ENCODE results near the gene AGBL1.

The AGBL1 gene

DNA sequence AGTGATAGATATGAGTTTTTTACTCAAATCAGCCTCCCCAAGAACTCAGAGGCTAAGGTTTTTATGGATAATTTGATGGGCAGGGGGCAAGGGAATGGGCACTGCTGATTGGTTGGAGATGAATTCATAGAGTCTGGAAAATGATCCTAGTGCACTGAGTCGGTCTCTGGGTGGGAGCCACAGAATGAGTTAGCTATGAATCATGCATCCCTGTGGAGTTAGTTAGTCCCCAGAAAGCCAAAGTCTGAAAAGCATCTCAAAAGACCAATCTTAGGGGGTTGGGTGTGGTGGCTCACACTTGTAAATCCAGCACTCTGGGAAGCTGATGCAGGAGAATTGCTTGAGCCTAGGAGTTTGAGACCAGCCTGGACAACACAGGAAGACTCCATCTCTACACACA lies 516.1 kb downstream of the AGBL1 start:
- DNase-seq, result no peak

DNA sequence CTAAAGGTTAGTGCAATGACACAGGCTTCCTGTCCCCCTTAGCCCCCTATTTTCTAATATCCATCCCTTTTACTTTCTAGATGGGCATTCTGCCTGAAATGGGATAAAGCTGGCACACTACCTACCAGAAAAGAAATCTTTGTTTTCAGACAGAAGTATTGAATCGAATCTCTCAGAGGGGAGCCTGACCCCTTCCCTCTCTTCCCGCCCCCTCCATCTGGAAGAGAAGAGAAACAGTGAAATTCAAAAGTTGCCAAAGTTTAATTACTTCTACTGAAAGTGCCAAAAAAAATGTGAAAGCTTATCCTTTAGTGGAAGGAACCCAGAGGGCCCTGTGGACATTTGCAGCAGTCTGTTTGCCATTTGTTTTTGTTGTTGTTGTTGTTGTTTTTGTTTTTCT lies 523.8 kb downstream of the AGBL1 start:
- DNase-seq, result no peak

DNA sequence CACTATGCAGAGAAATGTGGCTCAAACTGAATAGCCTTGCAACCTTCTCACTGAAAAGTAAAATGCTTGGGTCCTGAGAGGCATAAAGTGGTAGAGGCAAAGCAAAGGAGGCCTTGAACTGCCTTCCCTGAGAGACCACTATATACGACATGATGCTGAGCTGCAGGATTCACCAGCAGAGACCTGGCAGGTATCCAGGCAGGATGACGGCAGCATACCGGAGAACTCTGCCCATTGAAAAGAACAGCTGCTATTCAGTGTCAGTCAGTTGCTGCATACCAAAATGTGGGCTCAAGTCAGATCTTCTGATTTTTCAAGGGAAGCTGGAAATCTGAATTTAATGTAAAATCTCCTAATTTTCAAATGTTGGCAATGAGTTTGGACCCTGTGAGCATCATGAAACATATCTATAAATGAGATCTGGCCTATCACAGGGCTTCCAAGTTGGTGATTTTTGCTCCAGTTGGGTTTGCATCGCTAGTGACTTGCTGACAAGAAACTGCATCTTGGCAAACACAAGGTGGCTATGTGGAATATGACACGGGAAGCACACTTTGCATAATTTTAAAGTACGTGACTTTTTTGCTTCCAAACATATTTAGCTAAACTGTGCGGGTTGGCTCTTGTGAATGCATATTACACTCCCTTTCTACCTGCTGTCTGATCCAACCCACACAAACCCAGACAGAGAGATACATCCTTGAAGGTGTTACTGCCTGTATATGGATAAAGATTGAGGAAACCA lies 529.0 kb downstream of the AGBL1 start:
- DNase-seq, result no peak

DNA sequence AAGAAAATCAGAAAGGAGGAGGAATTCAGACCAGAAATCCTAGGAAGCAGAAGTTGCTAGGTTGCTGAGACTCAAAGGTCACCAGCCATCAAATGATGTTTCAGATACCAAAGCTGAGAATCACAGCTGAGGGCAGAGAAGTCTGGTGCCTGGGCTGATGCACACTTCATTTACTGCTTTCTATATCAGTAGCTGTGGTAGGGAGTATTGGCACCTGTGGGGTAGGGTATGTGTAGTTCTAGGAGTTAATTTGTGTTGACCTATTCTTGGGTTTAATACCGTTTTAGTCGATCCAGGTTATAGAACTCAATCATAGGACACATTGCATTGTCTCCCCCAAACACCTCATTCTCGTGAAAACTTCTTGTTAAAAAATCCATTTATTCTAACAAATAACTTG lies 529.6 kb downstream of the AGBL1 start:
- no peak for DNase-seq

DNA sequence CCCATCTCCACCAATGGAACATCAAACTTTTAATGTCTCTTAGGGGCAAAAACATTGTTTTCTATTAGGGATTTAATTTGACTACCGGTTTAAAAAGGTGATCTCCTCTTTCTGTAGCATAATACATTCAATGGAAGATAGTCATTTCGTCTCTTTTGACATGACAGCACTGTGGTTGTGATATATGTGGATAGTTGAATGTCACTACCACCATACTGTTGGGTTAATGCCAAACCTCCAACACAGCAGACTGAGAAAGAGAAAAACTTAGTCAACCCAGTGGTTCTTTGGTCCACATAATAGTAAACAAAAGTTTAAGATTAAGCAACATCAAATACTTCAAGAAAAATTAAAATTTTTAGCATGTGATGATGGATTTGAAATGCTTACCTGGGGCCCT lies 530.4 kb downstream of the AGBL1 start:
- DNase-seq, result no peak

DNA sequence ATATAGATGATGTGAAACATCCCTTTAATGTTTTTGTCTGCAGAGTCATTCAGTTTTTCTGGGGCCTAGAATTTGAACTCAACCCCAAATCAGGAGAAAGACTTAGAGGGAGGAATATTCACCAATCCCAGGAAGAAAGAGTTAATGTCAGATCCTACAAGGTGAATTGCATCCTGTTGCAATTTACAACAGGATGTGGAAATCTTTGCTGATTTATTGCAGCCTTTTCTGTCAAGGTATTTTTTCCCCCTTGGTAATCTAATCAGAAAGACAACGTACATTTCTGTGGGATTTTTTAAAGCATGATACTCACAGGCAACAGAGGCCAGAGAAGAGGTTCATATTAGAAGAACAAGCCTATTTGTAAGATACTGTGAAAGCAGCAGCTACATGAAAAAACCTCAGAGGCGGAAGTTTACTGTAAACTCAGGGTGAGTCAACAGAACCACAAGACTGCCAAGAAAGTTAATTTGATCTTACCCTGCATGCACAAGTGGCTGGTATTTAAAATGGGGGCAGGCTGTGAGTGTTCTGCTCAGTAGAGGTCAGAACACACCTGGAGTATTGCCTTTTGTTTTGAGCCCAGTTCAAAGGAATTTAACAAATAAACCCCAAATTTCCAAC lies 531.9 kb downstream of the AGBL1 start:
- DNase-seq, result no peak

DNA sequence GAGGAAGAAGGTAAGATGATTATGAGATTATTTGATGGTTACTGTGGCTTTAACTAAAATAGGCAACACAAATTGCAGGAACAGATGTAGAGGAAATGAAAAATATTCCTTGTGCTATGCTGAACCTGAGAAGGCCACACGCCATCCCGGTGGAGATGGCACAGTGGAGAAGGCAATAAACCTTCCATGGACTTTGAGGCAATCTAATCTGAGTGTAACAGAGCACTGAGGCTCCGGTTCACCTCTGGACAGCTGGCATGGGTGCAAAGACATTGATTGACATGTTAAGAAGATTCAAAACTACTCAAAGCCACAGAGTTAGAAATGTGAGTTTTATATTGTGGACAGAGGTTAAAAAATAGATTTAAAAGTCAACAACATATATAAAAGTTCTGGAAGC lies 535.7 kb downstream of the AGBL1 start:
- DNase-seq, result no peak

DNA sequence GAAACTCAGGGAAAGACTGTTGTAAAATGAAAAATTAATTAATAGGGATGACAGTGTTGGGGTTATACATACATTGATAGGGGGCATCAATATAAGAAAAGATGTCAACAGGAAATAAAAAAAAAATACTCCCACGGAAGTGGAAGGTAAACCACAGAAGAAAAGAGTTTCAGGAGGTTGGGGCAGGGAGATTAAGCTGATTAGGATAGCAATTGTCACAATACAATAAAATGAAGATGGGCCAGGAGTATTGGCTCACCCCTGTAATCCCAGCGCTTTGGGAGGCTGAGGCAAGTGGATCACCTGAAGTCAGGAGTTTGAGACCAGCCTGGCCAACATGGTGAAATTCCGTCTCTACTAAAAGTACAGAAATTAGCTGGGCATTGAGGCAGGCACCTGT lies 536.1 kb downstream of the AGBL1 start:
- no peak for DNase-seq

DNA sequence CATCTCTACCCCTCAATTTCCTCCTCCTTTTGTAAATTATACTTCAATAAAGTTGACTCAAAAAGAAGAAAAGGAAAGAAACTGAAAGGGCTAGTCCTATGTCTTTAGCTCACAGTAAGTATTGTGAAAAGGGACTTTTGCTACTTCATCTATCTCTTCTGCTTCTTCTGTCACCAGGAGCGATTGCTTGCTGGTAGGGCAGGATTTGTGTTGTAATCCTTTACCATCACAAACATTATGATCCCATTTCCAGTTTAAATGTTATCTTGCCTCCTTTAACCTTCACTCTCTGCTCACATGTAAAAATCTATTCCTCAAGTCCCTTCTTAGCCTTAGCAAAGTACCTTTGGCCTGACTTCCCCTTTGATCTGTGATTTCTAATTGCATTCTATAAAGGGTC lies 537.1 kb downstream of the AGBL1 start:
- DNase-seq, result no peak

DNA sequence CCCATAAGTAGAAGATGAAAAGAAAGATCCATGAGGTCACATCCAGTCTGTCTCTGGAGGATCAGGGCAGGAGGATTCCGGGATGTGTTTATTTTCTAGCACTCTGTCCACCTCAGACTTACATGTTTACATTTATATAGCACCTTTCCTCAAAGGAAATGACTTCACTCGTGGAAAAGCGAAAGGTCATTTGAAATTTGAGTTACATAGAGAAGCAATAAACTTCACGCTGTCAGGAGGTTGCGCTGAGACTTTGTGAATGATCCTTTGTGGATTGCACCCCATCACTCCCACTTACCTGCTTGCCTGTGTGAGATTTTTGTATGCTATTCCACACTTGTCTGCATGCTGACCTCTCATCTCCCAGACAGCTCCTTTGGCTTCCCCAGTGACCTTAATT lies 540.5 kb downstream of the AGBL1 start:
- DNase-seq, result no peak

DNA sequence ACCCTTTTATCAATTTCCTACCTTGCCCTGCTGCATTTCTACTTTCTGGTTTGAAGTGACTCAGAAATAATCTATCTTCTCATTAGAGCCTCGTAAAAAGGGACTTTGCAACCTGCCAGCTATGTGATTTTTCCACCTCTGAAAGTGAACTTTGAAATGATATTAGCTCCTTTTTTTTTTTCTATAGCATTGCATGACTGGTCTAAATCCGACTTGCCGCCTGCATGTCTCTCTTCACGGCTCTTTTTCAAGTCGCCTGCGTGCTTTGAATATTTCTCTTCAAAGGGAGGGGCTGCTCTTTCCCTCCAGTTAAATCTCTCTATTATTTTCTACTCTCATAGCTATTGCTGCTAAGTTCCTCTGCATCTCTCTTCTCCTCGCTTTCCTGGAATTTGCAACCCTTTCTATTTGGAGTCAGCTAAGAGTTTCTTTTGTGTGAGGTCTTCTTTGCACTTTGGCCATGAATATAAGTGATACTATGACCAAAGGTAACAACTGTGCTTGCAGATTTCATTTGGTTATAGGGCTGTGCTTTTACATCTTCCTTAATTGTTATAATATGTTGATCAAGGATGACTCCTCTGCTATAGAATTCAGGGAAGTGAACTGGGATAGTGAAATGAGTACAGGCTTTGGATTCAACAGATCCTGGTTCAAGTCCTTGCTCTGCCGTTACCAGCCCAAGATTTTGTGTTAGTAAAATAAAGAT lies 541.1 kb downstream of the AGBL1 start:
- DNase-seq, result no peak

DNA sequence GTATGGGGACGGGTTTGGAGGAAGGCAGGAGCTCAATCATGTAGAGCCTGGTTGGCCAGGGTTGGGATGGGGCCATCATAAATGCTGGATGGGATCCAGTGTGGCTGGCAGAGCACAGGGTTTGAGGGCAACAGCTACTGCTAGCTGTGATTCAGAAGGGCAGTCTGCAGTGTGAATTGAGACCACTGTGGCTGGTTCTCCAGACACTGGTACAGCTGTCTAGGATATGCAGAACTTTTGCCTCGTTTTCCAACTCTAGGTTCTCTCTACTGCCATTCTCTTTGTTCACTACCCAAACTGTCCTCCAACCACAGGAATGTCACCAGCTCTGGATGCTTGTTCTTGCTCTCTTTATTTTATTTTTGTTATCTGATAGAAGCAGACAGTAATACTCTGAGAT lies 543.6 kb downstream of the AGBL1 start:
- no peak for DNase-seq

DNA sequence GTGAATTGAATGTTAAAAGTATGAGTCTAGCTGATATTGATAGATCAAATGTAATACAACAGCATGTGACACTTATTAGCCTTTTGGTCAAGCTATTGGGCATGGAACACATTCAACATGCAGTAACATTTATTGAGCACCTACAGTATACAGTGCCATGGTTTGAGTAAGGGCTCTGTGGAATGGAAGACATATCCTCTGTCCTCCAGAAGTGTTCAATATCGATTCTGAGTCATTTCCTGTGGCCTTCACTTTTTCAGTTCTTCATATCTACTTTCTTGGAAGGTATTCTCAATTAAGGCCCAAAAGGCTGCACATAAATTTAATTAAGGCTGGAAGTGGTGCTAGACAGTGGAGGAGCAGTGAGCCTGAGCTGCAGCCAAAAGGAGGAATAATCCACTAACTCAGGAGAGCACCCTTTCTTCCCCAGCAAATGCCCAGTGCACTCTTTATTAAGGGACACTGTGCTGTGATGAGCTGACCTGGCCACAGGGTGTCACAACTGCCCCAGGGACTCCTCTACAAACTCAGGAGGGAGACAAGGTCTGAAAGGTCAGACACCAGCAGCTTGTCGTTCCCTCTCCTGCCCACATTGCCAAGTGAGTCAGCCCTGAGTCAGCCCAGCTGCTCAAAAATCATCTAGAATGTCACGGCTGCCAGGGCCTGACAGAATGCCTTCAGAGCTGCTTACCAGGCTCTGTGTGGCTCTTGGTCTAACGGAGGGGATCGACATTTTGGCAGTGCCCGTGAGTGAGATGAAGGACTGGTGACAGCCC lies 544.8 kb downstream of the AGBL1 start:
- peak; percentile 22 for DNase-seq

DNA sequence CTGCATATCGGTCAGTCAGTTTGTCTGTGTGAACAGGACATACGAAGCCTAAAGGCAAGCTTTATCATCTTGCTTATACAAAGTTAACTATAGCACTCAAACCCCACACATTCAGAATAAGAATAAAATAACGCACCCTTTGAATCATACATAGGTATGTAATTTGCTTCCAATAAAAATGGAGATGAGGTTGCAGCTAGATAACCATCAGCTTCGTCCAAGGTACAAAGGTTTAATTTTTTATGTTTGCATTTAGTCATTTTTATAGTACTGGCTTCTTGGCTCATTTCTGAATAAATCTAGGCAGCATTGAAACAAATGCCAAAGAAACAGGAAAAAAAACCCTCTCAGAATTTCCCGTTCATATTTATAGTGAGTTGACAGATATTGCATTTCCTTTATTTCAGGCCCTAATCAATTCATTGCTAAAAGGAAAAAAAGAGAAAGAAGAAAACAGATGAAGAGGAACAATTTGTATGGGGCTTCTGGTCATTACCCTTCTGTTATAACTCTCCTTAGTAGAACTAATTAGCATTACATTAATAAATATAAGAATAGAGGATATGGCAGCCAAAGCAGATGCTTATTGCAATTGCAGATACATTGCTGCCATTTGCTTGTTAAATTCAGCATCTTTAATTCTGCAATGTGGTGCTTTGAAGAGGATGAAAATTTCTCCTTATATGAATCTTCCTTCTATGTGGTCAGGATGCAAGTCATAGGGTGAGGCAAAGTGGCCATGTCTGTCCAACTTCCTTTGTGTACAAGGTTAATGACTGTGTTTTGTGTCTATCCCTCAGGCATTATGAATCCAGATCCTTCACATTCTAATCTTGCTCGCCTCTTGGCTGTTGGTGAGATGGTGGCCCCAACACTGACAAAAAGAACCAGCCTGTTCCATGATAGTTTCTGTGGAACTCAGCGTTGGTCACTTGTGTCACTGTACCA lies 550.0 kb downstream of the AGBL1 start:
- DNase-seq, result no peak

DNA sequence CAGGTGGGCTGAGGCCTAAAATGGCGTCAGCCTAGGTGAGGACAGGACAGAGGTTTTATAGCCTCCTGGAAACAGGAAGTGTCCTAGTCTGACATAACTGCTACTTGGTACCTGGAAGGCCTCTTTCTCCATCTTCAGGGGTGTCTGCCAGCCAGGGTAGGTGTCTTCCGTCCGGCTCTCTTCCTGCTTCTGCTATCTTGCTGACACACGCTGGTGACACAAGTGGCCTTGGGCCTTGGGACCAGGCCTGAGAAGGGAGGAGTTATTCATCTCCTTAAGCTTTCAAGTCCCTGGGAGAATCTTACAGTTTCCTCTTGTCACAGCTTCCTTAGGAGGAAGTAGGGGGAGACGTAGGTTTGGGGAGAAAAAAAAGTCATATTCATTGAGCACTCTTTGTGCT lies 551.3 kb downstream of the AGBL1 start:
- no peak for DNase-seq

DNA sequence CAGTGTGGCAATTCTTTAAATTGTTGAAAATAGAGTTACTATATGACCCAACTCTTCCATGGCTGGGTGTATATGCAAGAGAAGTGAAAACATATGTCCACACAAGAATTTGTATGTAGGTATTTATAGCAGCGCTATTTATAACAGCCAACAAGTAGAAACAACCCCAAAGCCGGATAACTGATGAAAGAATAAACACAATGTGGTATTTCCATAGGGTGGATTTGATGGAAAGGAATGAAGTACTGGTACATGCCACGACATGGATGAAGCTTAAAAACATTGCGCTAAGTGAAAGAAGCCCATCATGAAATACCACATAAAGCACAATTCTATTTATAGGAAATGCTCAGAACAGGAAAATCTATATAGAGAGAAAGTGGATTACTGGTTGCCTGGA lies 554.5 kb downstream of the AGBL1 start:
- DNase-seq, result no peak

DNA sequence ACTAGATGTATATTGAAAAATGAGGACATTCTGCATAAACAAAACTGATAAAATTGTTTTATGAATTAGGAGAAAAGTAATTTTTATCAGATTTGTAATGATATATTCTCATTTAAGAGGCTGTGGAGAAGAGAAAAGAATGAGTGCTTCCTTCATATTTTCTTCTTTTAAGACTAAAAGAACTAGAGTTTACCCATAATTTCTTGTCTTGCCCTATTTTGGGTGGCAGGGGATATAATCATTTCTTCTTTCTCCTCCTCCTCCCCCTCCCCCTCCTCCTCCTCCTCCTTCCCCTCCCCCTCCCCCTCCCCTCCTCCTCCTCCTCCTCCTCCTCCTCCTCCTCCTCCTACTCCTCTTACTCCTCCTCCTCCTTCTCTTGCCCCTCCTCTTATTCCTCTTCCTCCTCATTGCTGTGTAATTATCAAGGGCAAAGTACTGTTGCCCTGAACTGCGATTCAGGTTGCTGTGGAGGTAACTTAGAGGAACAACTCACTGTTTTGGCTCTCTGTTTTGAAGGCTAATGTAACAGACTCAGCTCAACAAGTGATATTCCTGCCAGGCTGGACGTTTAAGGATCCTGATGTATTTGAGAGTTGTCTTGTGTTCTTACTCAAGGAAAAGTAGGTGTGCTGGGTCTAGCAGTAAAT lies 555.4 kb downstream of the AGBL1 start:
- DNase-seq, result no peak

DNA sequence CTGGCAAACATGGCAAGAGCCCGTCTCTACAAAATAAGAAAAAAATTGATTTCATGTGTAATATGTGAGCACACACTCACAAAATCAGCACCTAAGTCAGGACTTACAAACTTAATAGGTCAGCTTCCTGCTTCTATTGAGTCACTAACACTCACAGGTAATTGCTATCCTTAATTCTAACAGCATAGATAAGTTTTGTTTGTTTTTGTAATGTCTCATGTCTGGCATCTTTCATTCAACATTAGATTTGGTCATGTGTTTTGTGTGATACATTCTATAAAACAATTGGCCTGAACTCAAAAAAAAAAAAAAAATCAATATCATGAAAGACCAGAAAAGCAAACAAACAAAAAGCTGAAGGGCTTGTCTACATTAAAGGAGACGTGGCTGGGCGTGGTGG lies 564.7 kb downstream of the AGBL1 start:
- no peak for DNase-seq

DNA sequence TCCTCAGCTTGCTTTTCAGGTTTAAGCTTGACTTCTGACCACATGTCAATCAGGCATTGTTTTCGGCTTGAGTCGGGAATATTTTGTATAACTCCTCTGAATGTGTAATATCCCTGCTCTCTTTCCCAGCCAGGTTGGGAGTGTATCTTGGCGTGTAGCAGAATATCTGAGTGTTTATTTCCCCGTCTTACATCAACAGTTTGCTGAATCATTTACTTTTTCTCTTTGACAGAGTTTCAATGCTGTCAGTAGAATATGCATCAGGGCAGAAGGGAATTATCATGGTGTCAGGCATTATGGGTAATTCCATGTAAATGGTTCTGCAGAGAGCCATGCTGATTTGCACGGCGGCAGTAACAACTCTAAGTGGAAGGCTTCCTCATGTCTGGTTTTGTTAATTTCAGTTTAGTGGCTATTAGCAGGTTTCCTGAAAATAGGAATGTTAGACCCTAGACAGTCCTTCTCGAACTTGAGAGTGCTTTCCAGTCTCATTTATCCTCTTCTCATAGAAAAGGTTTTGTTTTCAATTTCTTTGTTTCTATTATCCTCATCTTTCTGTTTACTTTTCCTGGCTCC lies 566.3 kb downstream of the AGBL1 start:
- no peak for DNase-seq

DNA sequence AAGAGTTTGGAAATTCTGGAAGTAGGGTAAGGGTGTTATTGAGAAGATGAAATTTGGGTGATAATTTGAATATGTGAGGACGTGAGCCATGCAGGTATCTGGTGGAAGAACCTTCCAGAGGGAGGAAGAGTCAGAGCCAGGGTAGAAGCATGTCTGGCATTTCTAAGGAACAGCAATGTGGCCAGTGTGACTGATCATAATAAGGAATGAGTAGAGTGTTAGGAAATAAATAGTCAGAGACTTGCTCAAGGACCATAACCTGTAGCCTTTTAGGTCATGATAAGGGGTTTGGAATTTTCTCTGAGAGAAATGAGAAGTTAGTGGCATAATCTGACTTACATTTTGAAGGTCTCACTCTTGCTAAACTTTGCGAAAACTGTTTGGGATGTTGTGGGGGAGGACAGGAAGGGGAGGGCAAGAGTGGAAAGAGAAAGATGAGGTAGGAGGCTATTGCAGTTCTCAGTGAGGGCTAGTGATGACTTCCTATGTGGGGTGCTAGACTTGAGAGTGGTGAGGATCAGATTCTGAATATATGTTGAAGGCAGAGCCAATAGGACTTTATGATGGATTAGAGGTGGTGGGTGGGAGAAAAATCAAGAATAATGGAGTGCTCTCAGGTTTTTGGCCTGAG lies 568.3 kb downstream of the AGBL1 start:
- DNase-seq, result no peak
